ENCODE measurements around the gene PRR15L.

PRR15L gene

GRCh38 chr17:47964856-47965255, 7.2 kb upstream of the PRR15L start:
- in situ Hi-C loops (cut with HindIII; ENCODE audit: low sequenced_read_pairs) = loop anchor here (25.0 kb wide), 1 partner anchor 103 kb away; the partner anchor contains the start of gene SP6

- in situ Hi-C loops (cut with HindIII; ENCODE audit: low sequenced_read_pairs) = loop anchor here (25.0 kb wide), 1 partner anchor 101 kb away; the partner anchor contains the start of gene SP6
These were observed 5.2 kb upstream of the PRR15L start for GRCh38 chr17:47962901-47963300.

- in situ Hi-C loops (cut with HindIII; ENCODE audit: low sequenced_read_pairs) = loop anchor here (25.0 kb wide), 1 partner anchor 99 kb away; the partner anchor contains the start of gene SP6
These were observed 3.7 kb upstream of the PRR15L start for GRCh38 chr17:47961406-47961805.

- in situ Hi-C loops (cut with HindIII; ENCODE audit: low sequenced_read_pairs) = loop anchor here (25.0 kb wide), 1 partner anchor 98 kb away; the partner anchor contains the start of gene SP6
These were observed 2.4 kb upstream of the PRR15L start for GRCh38 chr17:47959825-47960655.

GRCh38 chr17:47956791-47957590, 692 bp downstream of the PRR15L start:
- in situ Hi-C loops (cut with HindIII; ENCODE audit: low sequenced_read_pairs) = loop anchor here (25.0 kb wide), 1 partner anchor 95 kb away; the partner anchor contains the start of gene SP6

GRCh38 chr17:47955497-47956461, 1.9 kb downstream of the PRR15L start:
- in situ Hi-C loops (cut with HindIII; ENCODE audit: low sequenced_read_pairs) = loop anchor here (25.0 kb wide), 1 partner anchor 93 kb away; the partner anchor contains the start of gene SP6

GRCh38 chr17:47953909-47954308, 3.8 kb downstream of the PRR15L start:
- in situ Hi-C loops (cut with HindIII; ENCODE audit: low sequenced_read_pairs) = loop anchor here (25.0 kb wide), 1 partner anchor 92 kb away; the partner anchor contains the start of gene SP6

- in situ Hi-C loops (cut with HindIII; ENCODE audit: low sequenced_read_pairs) = loop anchor here (25.0 kb wide), 1 partner anchor 90 kb away; the partner anchor contains the start of gene SP6
These were observed 5.3 kb downstream of the PRR15L start for GRCh38 chr17:47952171-47953021.

- in situ Hi-C loops (cut with HindIII; ENCODE audit: low sequenced_read_pairs) = loop anchor here (25.0 kb wide), 1 partner anchor 88 kb away; the partner anchor contains the start of gene SP6
These were observed 7.2 kb downstream of the PRR15L start for GRCh38 chr17:47950448-47950847.

- in situ Hi-C loops (cut with HindIII; ENCODE audit: low sequenced_read_pairs) = loop anchor here (25.0 kb wide), 1 partner anchor 88 kb away; the partner anchor contains the start of gene SP6
These were observed 7.7 kb downstream of the PRR15L start for GRCh38 chr17:47949946-47950345.

GRCh38 chr17:47949197-47949759, 8.4 kb downstream of the PRR15L start:
- in situ Hi-C loops (cut with HindIII; ENCODE audit: low sequenced_read_pairs) = no loop called here

GRCh38 chr17:47948706-47949196, 8.9 kb downstream of the PRR15L start:
- in situ Hi-C loops (cut with HindIII; ENCODE audit: low sequenced_read_pairs) = no loop called here

GRCh38 chr17:47946929-47947397, 10.7 kb downstream of the PRR15L start:
- in situ Hi-C loops (cut with HindIII; ENCODE audit: low sequenced_read_pairs) = no loop called here

GRCh38 chr17:47946516-47946915, 11.2 kb downstream of the PRR15L start:
- in situ Hi-C loops (cut with HindIII; ENCODE audit: low sequenced_read_pairs) = no loop called here

GRCh38 chr17:47945529-47946508, 11.9 kb downstream of the PRR15L start:
- in situ Hi-C loops (cut with HindIII; ENCODE audit: low sequenced_read_pairs) = no loop called here

- in situ Hi-C loops (cut with HindIII; ENCODE audit: low sequenced_read_pairs) = no loop called here
These were observed 12.6 kb downstream of the PRR15L start for GRCh38 chr17:47945080-47945479.

- in situ Hi-C loops (cut with HindIII; ENCODE audit: low sequenced_read_pairs) = no loop called here
These were observed 15.1 kb downstream of the PRR15L start for GRCh38 chr17:47942568-47942967.

Data from DLD1 (cell line).